GM18519 (cell line): ENCODE measurements around the gene ZNF814.
A peak's percentile ranks its signal among the peaks of the same experiment; 100 is the strongest.
"Not testable (repeated sequence)": the region's sequence is repeated elsewhere in the genome, so short reads cannot be mapped to it uniquely, and the experiment has no call there.

Experiments used
- ATAC-seq: cut with Tn5 transposase; IDR thresholded peaks from one replicate; pipeline ENCODE4 v1.9.1; 2021; ENCODE audit warnings: mild to moderate bottlenecking, moderate library complexity; ENCODE audit not compliant: unreplicated experiment, low FRiP score

The ZNF814 gene

DNA sequence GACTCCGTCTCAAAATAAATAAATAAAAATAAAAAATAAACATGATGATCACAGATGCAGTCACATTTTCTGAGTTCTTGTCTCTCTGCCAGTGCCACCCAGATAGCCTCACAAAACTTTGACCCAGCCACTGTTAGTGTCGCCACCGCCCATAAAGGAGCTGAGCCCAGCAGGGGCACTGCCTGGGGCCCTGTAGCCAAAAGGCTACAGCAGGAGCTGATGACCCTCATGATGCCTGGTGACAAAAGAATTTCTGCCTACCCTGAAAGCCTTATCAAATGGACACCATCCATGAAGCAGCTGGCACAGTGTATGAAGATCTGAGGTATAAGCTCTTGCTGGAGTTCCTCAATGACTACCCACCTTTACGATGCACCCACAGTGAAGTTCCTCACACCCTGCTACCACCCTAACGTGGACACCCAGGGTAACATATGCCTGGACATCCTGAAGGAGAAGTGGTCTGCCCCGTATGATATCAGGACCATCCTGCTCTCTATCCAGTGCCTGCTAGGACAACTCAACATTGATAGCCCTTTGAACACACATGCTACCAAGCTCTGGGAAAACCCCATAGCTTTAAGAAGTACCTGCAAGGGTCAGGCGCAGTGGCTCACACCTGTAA is 20.9 kb downstream of the ZNF814 start:
- no peak for ATAC-seq

DNA sequence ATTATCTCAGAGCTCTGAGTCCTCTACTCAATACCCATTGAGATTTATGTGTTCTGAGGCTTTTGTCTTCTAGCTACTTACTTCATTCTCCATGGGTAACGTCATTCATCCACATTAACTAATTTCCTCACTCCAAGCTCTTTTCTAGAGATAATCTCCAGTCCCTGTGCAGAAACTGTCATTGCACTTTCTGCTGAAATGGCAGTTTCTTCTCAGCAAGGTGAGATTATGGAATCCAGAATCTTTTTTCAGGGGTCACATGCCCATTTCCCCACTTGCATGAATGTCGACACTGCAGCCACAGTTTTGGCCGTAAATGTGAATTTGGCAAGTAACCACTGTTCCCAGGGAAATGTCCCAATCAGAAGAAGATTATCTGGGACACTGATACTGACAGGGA is 26.5 kb downstream of the ZNF814 start:
- ATAC-seq, result not testable (repeated sequence)

DNA sequence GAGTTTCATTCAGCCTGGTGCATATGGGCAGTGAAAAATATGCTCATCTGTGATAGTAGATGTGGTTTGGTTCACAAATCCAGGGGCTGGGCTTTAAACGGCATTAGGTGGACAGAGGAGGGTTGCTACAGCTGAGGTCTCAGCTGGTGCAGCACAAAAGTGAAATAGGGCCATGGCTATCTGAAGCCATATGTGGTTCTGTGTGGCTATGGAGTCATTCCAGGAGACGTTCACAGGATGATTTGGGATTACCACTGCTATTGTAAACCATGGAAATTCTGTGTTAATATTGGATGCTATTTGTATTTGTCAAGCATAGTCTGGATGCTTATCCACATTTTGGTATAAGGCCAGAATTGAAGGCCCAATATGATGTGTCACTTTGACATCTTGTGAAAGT is 34.7 kb downstream of the ZNF814 start:
- not testable (repeated sequence) for ATAC-seq

DNA sequence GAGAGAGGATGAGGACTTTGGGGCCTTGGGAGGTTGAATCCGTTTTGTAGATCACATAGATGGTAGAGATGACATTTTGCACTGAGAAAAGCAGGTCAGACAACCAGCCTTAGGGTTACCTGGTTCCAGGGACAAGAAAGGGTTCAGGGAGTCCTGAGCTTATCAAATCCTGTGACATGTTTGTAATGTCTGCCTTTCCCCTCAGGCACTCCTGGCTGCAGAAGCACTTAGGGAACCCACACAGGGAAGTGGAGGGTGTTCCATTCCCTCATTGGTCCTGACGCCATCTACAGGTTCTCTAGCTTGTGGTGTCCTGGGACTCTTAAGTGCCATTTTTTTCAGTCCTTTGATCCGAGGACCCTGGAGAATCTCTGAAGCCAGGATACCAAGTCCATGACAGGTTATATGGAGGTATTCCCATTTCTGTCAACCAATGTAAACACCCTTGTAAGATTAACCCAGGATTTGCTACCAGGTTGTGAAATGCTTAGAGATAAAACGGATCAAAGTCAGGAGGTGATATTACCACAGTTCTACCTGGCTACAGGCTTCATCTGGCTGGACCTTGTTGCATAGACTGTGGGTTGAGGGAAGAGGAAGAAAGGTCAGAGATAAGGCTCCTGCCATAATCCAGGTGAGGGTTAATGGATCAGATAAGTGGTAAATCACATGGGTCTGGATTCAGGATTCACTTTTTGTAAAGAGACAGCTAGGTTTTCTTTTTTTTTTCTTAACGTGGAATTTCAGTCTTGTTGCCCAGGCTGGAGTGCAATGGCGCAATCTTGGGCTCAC is 36.8 kb downstream of the ZNF814 start:
- not testable (repeated sequence) for ATAC-seq

DNA sequence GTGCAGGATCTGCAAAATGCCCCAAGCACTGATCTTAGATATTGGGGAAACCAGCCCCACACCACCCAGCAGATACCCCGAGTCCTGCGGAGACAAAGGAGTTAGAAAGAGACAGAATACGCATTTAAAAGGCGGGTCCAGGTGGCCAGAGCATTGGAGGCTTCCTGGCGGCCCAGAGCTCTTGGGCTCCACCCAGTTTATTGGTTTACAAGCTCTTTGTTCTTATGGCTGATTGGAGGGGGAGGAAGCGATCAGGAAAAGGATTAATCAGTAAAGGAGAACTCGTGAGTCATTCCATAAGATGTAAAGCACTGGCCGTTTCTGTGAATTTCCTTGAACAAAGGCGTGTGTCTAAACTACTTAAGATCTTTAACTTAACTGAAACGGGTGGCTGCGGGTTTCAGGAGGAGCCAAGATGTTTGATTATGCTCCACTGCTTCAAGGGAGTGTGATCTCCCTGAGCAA is 38.3 kb downstream of the ZNF814 start:
- ATAC-seq, result no peak

DNA sequence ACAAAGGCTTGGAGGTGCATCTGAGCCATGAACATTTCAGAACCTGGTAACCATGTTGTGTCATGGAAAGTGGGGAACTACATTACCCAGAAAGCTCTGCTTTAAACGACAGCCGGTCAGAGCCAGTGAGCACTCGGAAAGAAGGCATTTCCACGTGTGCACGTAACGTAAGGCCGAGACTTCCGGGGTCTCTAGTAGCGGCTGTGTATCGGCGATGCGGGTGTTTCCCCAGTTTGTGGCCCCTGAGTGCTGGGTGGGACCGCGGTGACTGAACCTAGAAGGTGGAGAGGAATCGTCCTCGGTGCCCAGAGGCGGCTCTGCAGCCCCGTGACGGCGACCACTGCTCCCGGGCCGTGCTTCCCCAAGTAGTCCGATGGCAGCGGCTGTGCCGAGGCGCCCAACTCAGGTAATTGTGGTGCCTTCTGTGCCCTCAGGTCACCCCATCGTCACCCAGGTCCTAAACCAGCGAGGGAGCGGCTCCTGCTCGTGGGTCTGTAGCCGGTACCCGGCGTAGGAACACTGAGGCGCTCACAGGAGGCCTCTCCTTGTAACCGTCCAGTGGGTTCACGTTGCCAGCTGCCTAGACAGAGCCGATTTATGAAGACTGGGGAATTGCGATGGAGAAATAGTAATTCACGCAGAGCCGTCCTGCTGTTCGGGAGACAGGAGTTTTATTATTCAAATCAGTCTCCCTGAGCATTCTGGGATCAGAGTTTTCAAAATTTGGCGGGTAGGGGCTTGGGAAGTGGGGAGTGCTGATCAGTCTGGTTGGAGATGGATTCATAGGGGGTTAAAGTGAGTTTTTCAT is 39.0 kb downstream of the ZNF814 start, which contains the start of gene ZNF587:
ZNF587 (plus strand) TSS at position 194 of the 808 bp plus-strand sequence; CDS start at position 374, 180 bp downstream.
- peak; percentile 92 for ATAC-seq

DNA sequence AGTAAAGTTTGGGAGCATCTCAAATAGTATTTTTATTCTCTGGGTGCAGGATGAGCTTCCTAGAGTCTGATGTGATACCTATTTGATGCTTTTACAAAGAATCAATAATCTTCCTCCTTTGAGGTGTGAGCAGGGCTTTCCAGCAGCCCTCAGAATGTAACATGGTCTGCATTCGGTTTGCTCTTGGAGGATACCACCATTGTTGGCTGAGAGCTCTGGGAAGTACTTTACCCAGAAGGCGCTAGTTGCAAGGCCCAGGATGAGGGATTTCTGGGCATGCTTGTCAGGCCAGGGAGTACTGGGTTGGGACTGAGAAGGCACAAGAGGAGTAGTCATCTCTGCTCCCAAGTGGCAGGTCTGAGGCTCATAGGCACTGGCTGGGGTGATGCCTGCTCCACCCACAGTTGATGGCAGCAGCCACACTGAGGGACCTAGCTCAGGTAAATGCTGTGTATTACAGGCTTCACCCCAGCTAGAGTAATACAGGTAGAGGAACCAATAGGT is 39.6 kb downstream of the ZNF814 start:
- ATAC-seq, result not testable (repeated sequence)

DNA sequence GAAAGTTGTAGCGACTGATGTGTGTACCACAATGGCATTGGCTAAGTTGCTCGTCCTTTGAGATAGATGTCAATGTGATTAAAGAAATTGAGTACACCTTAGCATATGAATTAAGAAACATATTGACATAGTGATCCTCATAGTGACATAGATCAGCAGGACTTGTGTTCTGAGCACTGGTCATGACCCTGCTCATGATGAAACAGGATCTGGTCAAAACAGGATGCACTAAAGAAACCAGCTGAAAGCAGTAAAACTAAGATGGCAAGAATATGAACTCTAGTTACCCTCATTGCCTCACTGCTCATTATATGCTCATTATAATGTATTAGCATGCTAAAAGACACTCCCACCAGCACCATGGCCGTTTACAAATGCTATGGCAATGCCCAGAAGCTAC is 41.7 kb downstream of the ZNF814 start:
- ATAC-seq, result not testable (repeated sequence)

DNA sequence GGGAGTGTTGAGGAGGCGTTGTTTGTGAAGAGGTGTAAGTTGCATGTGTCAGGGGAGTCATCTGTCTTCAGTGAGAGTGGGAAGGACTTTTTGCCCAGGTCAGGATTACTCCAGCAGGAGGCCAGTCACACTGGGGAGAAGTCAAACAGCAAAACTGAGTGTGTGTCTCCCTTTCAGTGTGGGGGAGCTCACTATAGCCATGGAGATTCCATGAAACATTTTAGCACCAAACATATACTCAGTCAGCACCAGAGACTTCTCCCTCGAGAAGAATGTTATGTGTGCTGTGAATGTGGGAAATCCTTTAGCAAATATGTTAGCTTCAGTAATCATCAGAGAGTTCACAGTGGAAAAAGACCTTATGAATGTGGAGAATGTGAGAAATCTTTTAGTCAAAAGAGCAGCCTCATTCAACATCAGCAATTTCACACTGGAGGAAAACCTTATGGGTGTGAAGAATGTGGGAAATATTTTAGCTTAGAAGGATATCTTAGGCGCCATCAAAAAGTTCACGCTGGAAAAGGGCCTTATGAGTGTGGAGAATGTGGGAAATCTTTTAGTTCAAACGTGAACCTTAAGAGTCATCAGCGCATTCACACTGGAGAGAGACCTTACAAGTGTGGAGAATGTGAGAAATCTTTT is 47.6 kb downstream of the ZNF814 start:
- ATAC-seq, result no peak

DNA sequence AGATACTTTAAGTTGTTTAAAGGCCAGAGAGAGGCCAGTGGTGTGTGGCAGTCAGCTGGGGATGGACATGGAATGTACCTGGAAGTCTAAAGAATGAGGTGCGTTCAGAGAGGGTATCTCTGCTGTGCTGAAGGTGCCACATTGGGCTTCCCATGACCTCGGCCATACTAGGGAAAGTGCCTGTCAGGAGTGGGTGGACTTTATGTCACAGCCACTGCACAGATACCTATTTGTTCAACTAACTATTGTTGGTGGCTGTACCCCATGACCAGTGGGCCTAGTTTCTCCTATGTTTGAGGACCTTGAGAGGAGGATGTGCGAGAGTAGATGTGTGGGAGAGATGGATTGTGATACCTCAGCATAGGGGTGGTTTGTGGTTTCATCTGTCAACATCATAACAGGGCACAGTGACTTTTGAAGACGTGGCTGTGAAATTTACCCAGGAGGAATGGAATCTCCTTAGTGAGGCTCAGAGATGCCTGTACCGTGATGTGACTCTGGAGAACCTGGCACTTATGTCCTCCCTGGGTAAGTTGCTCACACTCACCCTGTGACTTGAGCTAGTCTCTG is 50.1 kb downstream of the ZNF814 start:
- not testable (repeated sequence) for ATAC-seq

DNA sequence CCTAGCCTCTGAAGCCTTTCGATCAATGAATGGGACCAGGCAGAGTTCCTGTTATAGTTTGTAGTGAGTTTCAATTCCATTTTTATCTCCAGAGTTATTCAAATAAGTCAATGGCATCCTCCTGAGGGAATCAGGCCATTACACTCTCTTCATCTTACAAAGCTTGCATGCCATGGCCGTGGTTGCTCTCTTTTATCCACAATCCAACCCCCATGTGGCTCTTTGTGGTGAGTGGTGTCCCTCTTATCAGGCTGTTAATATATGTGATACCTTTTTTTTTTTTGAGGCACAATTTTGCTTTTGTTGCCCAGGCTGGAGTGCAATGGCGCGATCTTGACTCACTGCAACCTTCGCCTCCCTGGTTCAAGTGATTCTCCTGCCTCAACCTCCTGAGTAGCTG is 51.8 kb downstream of the ZNF814 start:
- not testable (repeated sequence) for ATAC-seq

DNA sequence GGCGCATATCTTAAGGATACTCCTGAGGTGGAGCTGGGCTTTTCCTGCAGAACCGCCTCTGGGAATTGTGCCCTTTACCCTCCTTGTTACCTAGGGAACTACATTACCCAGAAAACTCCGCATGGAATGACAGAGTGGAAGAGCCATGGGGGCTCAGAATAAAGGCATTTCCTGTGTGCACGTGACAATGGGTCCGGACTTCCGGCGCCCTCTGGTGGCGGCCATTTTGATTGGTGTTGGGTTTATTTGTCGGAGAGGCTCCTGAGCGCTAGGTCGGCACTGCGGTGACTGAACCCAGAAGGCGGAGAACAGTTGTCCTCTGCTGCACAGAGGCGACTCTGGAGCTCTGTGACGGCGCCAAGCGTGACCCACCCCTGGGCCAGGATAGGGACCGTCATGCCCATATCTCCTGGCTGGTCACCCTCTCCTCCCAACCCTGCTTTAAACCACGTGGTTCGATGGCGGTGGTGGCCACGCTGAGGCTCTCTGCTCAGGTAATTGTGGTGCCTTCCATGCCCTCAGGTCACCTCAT is 58.7 kb downstream of the ZNF814 start, which contains the start of gene ZNF587B:
ZNF587B (plus strand) TSS at position 229 of the 532 bp plus-strand sequence; CDS start at position 459, 230 bp downstream.
- no peak for ATAC-seq

DNA sequence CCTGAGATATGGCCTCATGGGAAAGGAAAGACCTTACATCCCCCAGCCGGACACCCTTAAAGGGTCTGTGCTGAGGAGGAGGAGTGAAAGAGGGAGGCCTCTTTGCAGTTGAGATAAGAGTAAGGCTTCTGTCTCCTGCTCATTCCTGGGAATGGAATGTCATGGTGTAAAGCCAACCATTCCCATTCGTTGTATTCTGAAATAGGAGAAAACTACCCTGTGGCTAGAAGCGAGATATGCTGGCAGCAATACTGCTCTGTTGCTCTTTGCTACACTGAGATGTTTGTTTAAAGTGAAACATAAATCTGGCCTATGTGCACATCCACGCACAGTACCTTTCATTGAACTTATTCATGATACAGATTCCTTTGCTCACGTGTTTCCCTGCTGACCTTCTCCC is 59.5 kb downstream of the ZNF814 start:
- ATAC-seq, result no peak

DNA sequence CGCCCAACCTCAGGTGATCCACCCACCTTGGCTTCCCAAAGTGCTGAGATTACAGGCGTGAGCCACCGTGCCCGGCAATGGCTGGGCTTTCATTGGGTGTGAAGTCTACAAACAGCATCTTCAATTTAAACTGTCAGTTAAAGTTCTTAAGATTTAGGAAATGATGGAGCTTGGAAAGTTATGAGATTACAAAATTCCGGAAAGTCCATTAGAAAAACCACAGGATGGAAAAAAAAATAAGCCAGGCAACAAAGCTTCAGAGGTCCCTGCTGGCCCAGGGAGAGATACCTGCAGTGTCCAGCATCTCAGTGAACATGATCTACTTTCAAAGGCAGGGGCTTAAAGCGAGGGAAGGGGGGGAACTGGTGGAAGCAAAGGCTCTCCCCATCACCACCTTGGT is 63.3 kb downstream of the ZNF814 start:
- ATAC-seq, result no peak

DNA sequence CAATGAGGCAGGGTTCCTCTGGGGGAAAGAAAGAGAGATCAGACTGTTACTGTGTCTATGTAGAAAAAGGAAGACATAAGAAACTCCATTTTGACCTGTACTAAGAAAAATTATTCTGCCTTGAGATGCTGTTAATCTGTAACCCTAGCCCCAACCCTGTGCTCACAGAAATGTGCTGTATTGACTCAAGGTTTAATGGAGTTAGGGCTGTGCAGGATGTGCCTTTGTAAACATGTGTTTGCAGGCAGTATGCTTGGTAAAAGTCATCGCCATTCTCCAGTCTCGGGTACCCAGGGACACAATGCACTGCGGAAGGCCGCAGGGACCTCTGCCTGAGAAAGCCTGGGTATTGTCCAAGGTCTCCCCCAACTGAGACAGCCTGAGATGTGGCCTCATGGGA is 65.2 kb downstream of the ZNF814 start:
- not testable (repeated sequence) for ATAC-seq

DNA sequence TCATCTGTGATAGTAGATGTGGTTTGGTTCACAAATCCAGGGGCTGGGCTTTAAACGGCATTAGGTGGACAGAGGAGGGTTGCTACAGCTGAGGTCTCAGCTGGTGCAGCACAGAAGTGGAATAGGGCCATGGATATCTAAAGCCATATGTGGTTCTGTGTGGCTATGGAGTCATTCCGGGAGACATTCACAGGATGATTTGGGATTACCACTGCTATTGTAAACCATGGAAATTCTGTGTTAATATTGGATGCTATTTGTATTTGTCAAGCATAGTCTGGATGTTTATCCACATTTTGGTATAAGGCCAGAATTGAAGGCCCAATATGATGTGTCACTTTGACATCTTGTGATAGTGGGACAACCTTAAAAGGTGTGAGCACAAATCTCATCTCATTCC is 65.7 kb downstream of the ZNF814 start:
- ATAC-seq, result not testable (repeated sequence)

DNA sequence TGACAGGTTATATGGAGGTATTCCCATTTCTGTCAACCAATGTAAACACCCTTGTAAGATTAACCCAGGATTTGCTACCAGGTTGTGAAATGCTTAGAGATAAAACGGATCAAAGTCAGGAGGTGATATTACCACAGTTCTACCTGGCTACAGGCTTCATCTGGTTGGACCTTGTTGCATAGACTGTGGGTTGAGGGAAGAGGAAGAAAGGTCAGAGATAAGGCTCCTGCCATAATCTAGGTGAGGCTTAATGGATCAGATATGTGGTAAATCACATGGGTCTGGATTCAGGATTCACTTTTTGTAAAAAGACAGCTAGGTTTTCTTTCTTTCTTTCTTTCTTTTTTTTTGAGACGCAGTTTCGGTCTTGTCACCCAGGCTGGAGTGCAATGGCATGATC is 67.3 kb downstream of the ZNF814 start:
- ATAC-seq, result not testable (repeated sequence)

DNA sequence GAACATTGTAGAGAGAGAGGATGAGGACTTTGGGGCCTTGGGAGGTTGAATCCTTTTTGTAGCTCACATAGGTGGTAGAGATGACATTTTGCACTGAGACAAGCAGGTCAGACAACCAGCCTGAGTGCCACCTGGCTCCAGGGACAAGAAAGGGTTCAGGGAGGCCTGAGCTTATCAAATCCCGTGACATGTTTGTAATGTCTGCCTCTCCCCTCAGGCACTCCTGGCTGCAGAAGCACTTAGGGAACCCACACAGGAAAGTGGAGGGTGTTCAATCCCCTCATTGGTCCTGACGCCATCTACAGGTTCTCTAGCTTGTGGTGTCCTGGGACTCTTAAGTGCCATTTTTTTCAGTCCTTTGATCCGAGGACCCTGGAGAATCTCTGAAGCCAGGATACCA is 67.7 kb downstream of the ZNF814 start:
- ATAC-seq, result not testable (repeated sequence)

DNA sequence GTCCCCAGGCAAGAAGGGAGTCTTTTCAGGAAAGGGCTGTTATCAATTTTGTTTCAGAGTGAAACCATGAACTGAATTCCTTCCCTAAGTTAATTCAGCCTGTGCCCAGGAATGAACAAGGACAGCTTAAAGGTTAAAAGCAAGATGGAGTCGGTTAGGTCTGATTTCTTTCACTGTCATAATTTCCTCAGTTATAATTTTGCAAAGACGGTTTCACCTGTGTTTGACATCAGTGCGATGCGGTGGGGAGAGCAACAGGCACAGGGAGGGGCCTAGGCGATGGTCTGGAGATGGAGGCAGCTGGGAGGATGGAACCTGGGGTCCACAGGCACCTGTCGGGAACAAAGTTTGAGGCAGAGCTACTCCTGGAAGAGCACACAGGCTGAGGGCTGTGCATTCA is 68.2 kb downstream of the ZNF814 start:
- no peak for ATAC-seq
